ENCODE measurements around the gene KDM3A. TPM values are rescaled to one million over a fixed set of nuclear protein-coding genes. Genes with fewer than 3 reads are reported as not detected.

The KDM3A gene
- total RNA-seq, 1 donor, result 28.9 TPM

- no peak for DNase-seq (ENCODE audit: low read depth)
- H3K4me3 ChIP-seq (ENCODE audit: low read depth, low read length), result no peak overlapping the region
- no peak for TF ChIP-seq CTCF (IDR thresholded peaks at IDR 0.05; ENCODE audit: insufficient read depth, low read length)
These were observed 8.0 kb upstream of the KDM3A start for GRCh38 chr2:86433137-86433536.

- no peak overlapping the region for H3K4me3 ChIP-seq (ENCODE audit: low read depth, low read length)
- no peak for DNase-seq (ENCODE audit: low read depth)
- TF ChIP-seq CTCF (IDR thresholded peaks at IDR 0.05; ENCODE audit: insufficient read depth, low read length), result no peak
These were observed 6.9 kb upstream of the KDM3A start for GRCh38 chr2:86434290-86434689.

GRCh38 chr2:86435531-86435930 is 5.6 kb upstream of the KDM3A start:
- no peak for TF ChIP-seq CTCF (IDR thresholded peaks at IDR 0.05; ENCODE audit: insufficient read depth, low read length)
- H3K4me3 ChIP-seq (ENCODE audit: low read depth, low read length), result no peak overlapping the region
- DNase-seq (ENCODE audit: low read depth), result no peak

- no peak for TF ChIP-seq CTCF (IDR thresholded peaks at IDR 0.05; ENCODE audit: insufficient read depth, low read length)
- no peak for DNase-seq (ENCODE audit: low read depth)
- H3K4me3 ChIP-seq (ENCODE audit: low read depth, low read length), result no peak overlapping the region
These were observed 4.8 kb upstream of the KDM3A start for GRCh38 chr2:86436328-86436727.

GRCh38 chr2:86439879-86440630 is 1.1 kb upstream of the KDM3A start:
- TF ChIP-seq CTCF (IDR thresholded peaks at IDR 0.05; ENCODE audit: insufficient read depth, low read length), result no peak
- peak overlapping the region; percentile 2 for H3K4me3 ChIP-seq (ENCODE audit: low read depth, low read length)
- peak; percentile 4 for DNase-seq (ENCODE audit: low read depth)

GRCh38 chr2:86441392-86441881 is 266 bp downstream of the KDM3A start:
- no peak for TF ChIP-seq CTCF (IDR thresholded peaks at IDR 0.05; ENCODE audit: insufficient read depth, low read length)
- H3K4me3 ChIP-seq (ENCODE audit: low read depth, low read length), result peak overlapping the region; percentile 75
- DNase-seq (ENCODE audit: low read depth), result no peak

All from fibroblast of the aortic adventitia (primary cell).